GM18507 (cell line): ENCODE data around the gene GANC.
"Not testable (repeated sequence)": the region's sequence is repeated elsewhere in the genome, so short reads cannot be mapped to it uniquely, and the experiment has no call there.

Source experiments
- DNase-seq: peaks from one replicate; pipeline ENCODE4 v3.0.0; 2011; ENCODE audit warnings: low read depth; ENCODE audit not compliant: insufficient read length; ENCODE audit errors: extremely low spot score
- FAIRE-seq: peaks from 2 replicates; lab custom pipeline; 2011; peaks lifted over from hg19 to GRCh38; lab: Jason Lieb, UNC

GANC gene

GRCh38 chr15:42337104-42337503, 64.1 kb downstream of the GANC start:
- not testable (repeated sequence) for FAIRE-seq, DNase-seq

- no peak for DNase-seq
- no peak for FAIRE-seq
Measured at GRCh38 chr15:42338500-42338899, 65.5 kb downstream of the GANC start.

GRCh38 chr15:42343596-42344232, 70.7 kb downstream of the GANC start:
- no peak for FAIRE-seq

GRCh38 chr15:42344763-42345162, 71.8 kb downstream of the GANC start:
- DNase-seq (no peak), FAIRE-seq (no peak)

More at GRCh38 chr15:42343596-42344232, 70.7 kb downstream of the GANC start:
- no peak for DNase-seq

GRCh38 chr15:42345504-42345903, 72.5 kb downstream of the GANC start:
- DNase-seq (no peak), FAIRE-seq (no peak)

- FAIRE-seq (no peak), DNase-seq (no peak)
Measured at GRCh38 chr15:42348083-42348482, 75.1 kb downstream of the GANC start.

- DNase-seq (no peak), FAIRE-seq (no peak)
Measured at GRCh38 chr15:42349186-42349585, 76.2 kb downstream of the GANC start.

GRCh38 chr15:42352401-42352800, 79.4 kb downstream of the GANC start:
- DNase-seq: no peak
- FAIRE-seq: no peak

- DNase-seq (no peak), FAIRE-seq (no peak)
Measured at GRCh38 chr15:42353061-42353460, 80.1 kb downstream of the GANC start.

GRCh38 chr15:42354824-42355223, 81.8 kb downstream of the GANC start:
- DNase-seq: no peak
- FAIRE-seq: no peak

GRCh38 chr15:42355291-42355690, 82.3 kb downstream of the GANC start:
- no peak for DNase-seq
- FAIRE-seq: no peak

- DNase-seq (no peak), FAIRE-seq (no peak)
Measured at GRCh38 chr15:42356851-42357250, 83.8 kb downstream of the GANC start.

GRCh38 chr15:42358141-42358540, 85.1 kb downstream of the GANC start:
- DNase-seq (no peak), FAIRE-seq (no peak)

GRCh38 chr15:42359249-42359648, 86.2 kb downstream of the GANC start, which contains the start of gene CAPN3:
Gene CAPN3, plus strand, starts transcription at chr15:42359501. Its CDS starts 305 bp downstream, at chr15:42359806.
- no peak for DNase-seq
- no peak for FAIRE-seq

- FAIRE-seq (no peak), DNase-seq (no peak)
Measured at GRCh38 chr15:42359985-42360384, 87.0 kb downstream of the GANC start.

GRCh38 chr15:42360535-42361112, 87.6 kb downstream of the GANC start:
- FAIRE-seq (no peak), DNase-seq (no peak)

GRCh38 chr15:42363487-42363886, 90.5 kb downstream of the GANC start:
- DNase-seq (no peak), FAIRE-seq (no peak)

- no peak for DNase-seq
- FAIRE-seq: no peak
Measured at GRCh38 chr15:42363942-42364341, 90.9 kb downstream of the GANC start.

GRCh38 chr15:42364529-42364928, 91.5 kb downstream of the GANC start:
- DNase-seq (no peak), FAIRE-seq (no peak)

- no peak for DNase-seq
- no peak for FAIRE-seq
Measured at GRCh38 chr15:42365921-42366550, 93.0 kb downstream of the GANC start.

- FAIRE-seq: no peak
Measured at GRCh38 chr15:42367041-42367440, 94.0 kb downstream of the GANC start.

More at GRCh38 chr15:42367041-42367440, 94.0 kb downstream of the GANC start:
- no peak for DNase-seq
